GM12892 (cell line): ENCODE measurements around the gene DNAJB11.

Source experiments
- POLR2A ChIP-seq: IDR thresholded peaks from 2 replicates; pipeline ENCODE4 v1.6.1; 2011; ENCODE audit warnings: low read depth, low read length, control low read depth
- POLR2AphosphoS5 ChIP-seq: IDR thresholded peaks from 2 replicates; pipeline ENCODE4 v1.6.1; 2011; ENCODE audit warnings: low read depth, low read length, control low read depth
- TAF1 ChIP-seq: IDR thresholded peaks from 2 replicates; pipeline ENCODE4 v1.6.1; 2011; ENCODE audit warnings: low read depth, mild to moderate bottlenecking, control low read depth, low read length, borderline replicate concordance

GRCh38 chr3:186624598-186624997 is 54.1 kb downstream of the DNAJB11 start:
- no peak for TF ChIP-seq POLR2AphosphoS5
- TF ChIP-seq POLR2A: no peak
- no peak for TF ChIP-seq TAF1
